ENCODE data around the gene RFPL4A.

RFPL4A gene

GRCh38 chr19:55811340-55811739 is 52.4 kb downstream of the RFPL4A start:
- DNase-seq (ENCODE audit: low spot score) = no peak
- Histone ChIP-seq H3K27ac (no peak overlapping the region), H3K4me3 (no peak overlapping the region)
- TF ChIP-seq CTCF (IDR thresholded peaks at IDR 0.05) = no peak

DNA sequence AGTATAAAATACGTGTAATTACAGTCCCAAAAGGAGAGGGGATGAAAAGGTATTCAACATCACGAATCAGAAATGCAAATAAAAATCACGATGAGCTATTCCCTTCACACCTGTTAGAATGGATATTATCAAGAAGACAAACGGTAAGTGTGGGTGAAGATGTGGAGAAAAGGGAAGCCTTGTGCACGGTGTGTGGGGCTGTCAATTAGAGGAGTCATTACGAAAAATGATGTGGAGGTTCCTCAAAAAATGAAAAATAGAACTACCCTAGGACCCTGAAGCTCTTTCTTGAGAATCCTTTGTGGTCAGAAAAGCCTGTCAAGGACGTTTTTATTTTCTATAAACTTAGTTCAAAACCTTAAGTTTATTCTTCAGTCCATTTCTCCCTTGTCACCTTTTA is 53.6 kb downstream of the RFPL4A start:
- Histone ChIP-seq H3K4me3 (no peak overlapping the region), H3K27ac (no peak overlapping the region)
- no peak for DNase-seq (ENCODE audit: low spot score)
- no peak for TF ChIP-seq CTCF (IDR thresholded peaks at IDR 0.05)

Data from coronary artery (tissue), 2 donors.